PC-9 (cell line): Measurements from ENCODE around the gene ERICH2. TPM values are rescaled to one million over a fixed set of nuclear protein-coding genes. Genes with fewer than 3 reads are reported as not detected.
A peak's percentile ranks its signal among the peaks of the same experiment; 100 is the strongest.

ENCODE experiments used
- BruUV-seq: library from RNA; stranded (reverse); fragments of 400-500 nt; replicated peaks from 2 replicates; lab custom pipeline; 2021; lab: Mats Ljungman, UMichigan
- CTCF ChIA-PET: fragments of 300-600 bp; sonication (Branson Sonifier 250); formaldehyde crosslinking; loops from one replicate; lab custom pipeline; 2022; ENCODE audit warnings: antibody characterized with exemption; lab: Charles Lee
- POLR2A ChIA-PET: fragments of 300-600 bp; sonication (Branson Sonifier 250); formaldehyde crosslinking; loops from one replicate; lab custom pipeline; 2022; ENCODE audit warnings: antibody characterized with exemption; ENCODE audit not compliant: unreplicated experiment; lab: Charles Lee
- DNase-seq, 2 experiments: peaks; one replicate each; pipeline versions ENCODE4 v3.0.0 to v3.0.0-alpha.2; 2015 to 2022; ENCODE audit warnings: mixed read lengths in 1 of 2
- H2AFZ ChIP-seq: fragments of 200-600 bp; sonication (generic); 2 replicates; pipeline ENCODE4 v1.8.1; 2017; ENCODE audit warnings: antibody characterized with exemption
- H3F3A ChIP-seq: fragments of 200-600 bp; sonication (generic); 2 replicates; pipeline ENCODE4 v1.8.1; 2017; ENCODE audit warnings: antibody characterized with exemption, mild to moderate bottlenecking, low read depth; ENCODE audit not compliant: insufficient read depth
- H3K27ac ChIP-seq: fragments of 200-600 bp; sonication (generic); 2 replicates; pipeline ENCODE4 v1.6.1; 2016; ENCODE audit warnings: mixed run types
- H3K27me3 ChIP-seq: fragments of 200-600 bp; sonication (generic); 2 replicates; pipeline ENCODE4 v1.6.1; 2016; ENCODE audit warnings: low read depth, mixed run types; ENCODE audit not compliant: insufficient read depth
- H3K36me3 ChIP-seq: fragments of 200-600 bp; sonication (generic); 2 replicates; pipeline ENCODE4 v1.6.1; 2016; ENCODE audit warnings: low read depth, mixed run types
- H3K4me1 ChIP-seq: fragments of 200-600 bp; sonication (generic); replicated peaks from 2 replicates; pipeline ENCODE4 v1.6.1; 2016; ENCODE audit warnings: mixed run types; ENCODE audit not compliant: insufficient read depth
- H3K4me2 ChIP-seq: fragments of 200-600 bp; sonication (generic); 2 replicates; pipeline ENCODE4 v1.6.1; 2017; ENCODE audit warnings: mixed run types
- H3K4me3 ChIP-seq: fragments of 200-600 bp; sonication (generic); 2 replicates; pipeline ENCODE4 v1.6.1; 2016; ENCODE audit warnings: mixed run types
- H3K79me2 ChIP-seq: fragments of 200-600 bp; sonication (generic); 2 replicates; pipeline ENCODE4 v1.6.1; 2017; ENCODE audit warnings: low read depth, mixed run types
- H3K9me2 ChIP-seq: fragments of 200-600 bp; sonication (generic); 2 replicates; pipeline ENCODE4 v1.8.1; 2017; ENCODE audit warnings: mild to moderate bottlenecking; ENCODE audit not compliant: insufficient read depth
- H3K9me3 ChIP-seq: fragments of 200-600 bp; sonication (generic); 2 replicates; pipeline ENCODE4 v1.8.1; 2016; ENCODE audit warnings: low read depth; ENCODE audit not compliant: insufficient read depth
- H4K20me1 ChIP-seq: fragments of 200-600 bp; sonication (generic); 2 replicates; pipeline ENCODE4 v1.8.1; 2017; ENCODE audit not compliant: insufficient read depth
- CTCF ChIP-seq: fragments of 200-600 bp; sonication (generic); conservative IDR thresholded peaks from 2 replicates; pipeline ENCODE4 v1.6.1; 2017; ENCODE audit warnings: mixed run types, antibody characterized with exemption, mild to moderate bottlenecking, moderate library complexity
- EZH2 ChIP-seq: fragments of 200-600 bp; sonication (generic); IDR thresholded peaks from 2 replicates; pipeline ENCODE4 v1.8.0; 2017; ENCODE audit warnings: antibody characterized with exemption, low read depth
- intact Hi-C: fragments of 100-400 bp; cut with micrococcal nuclease; formaldehyde crosslinking; loops from one replicate; pipeline ENCODE4 v1.10.0; 2022; ENCODE audit not compliant: unreplicated experiment
- total RNA-seq: library from RNA; stranded (reverse); gene quantifications from 2 replicates; pipeline ENCODE4 v1.2.3, GENCODE V29; 2021

The ERICH2 gene
- total RNA-seq, 1 experiment from 2014 or later, result 2.0 TPM

GRCh38 chr2:170815746-170816503 lies 45.7 kb downstream of the ERICH2 start:
- BruUV-seq, result no TSS peak
- DNase-seq, result peak; percentile 42 to 66
- Histone ChIP-seq H3K36me3 (no peaks in the 10 kb centered on the region), H3K9me3 (no peaks in the 10 kb centered on the region), H3K79me2 (no peaks in the 10 kb centered on the region), H3K27ac (no peak overlapping the region), H2AFZ (peak overlapping the region; percentile 76), H4K20me1 (no peaks in the 10 kb centered on the region), H3K27me3 (no peaks in the 10 kb centered on the region), H3K4me3 (peak overlapping the region; percentile 65), H3K4me2 (peak overlapping the region; percentile 86), H3K4me1 (no peaks in the 10 kb centered on the region), H3K9me2 (no peaks in the 10 kb centered on the region), H3F3A (no peaks in the 10 kb centered on the region)
- ChIA-PET POLR2A (interaction anchor here (0.6 to 0.7 kb wide), 4 partner anchors 446 to 1107 kb away, joined by 3 to 7 read pairs (median 4); no protein-coding TSS in a partner anchor), CTCF (interaction anchor here (0.6 to 1.2 kb wide), 4 partner anchors 81 to 445 kb away, joined by 3 to 6 read pairs (median 4); no protein-coding TSS in a partner anchor)
- peak; percentile 82 for TF ChIP-seq CTCF
- no peak for TF ChIP-seq EZH2
- intact Hi-C loops, result loop anchor here (1.0 to 10.0 kb wide), 4 partner anchors 57 to 492 kb away; partner anchors contain the start of gene GORASP2

GRCh38 chr2:170816504-170817092 lies 46.4 kb downstream of the ERICH2 start, which contains the start of gene GAD1:
Gene GAD1, plus strand, starts transcription at chr2:170816887. Its CDS starts 1,705 bp downstream, at chr2:170818592.
- no peaks in the 10 kb centered on the region for H3K9me3 ChIP-seq
- no peak for TF ChIP-seq EZH2
- no peaks in the 10 kb centered on the region for H3F3A ChIP-seq
- H3K27me3 ChIP-seq, result no peaks in the 10 kb centered on the region
- H3K79me2 ChIP-seq, result no peaks in the 10 kb centered on the region
- intact Hi-C loops, result loop anchor here (1.0 to 10.0 kb wide), 3 partner anchors 57 to 232 kb away; partner anchors contain the start of gene GORASP2
- BruUV-seq, result no TSS peak
- no peaks in the 10 kb centered on the region for H3K36me3 ChIP-seq
- no peak within 1 kb of the TSS for H3K27ac ChIP-seq
- ChIA-PET CTCF (interaction anchor here (0.5 to 0.7 kb wide), 7 partner anchors 57 to 1364 kb away, joined by 3 to 11 read pairs (median 4); no protein-coding TSS in a partner anchor), POLR2A (interaction anchor here (0.6 to 0.7 kb wide), 5 partner anchors 19 to 1106 kb away, joined by 3 to 7 read pairs (median 3); no protein-coding TSS in a partner anchor)
- peak within 1 kb of the TSS; percentile 65 for H3K4me3 ChIP-seq
- no peaks in the 10 kb centered on the region for H3K9me2 ChIP-seq
- H3K4me2 ChIP-seq, result peak within 1 kb of the TSS; percentile 86
- H3K4me1 ChIP-seq, result no peaks in the 10 kb centered on the region
- peak within 1 kb of the TSS; percentile 76 for H2AFZ ChIP-seq
- peak; percentile 68 to 73 for DNase-seq
- no peaks in the 10 kb centered on the region for H4K20me1 ChIP-seq

GRCh38 chr2:170817093-170818035 lies 47.2 kb downstream of the ERICH2 start:
- no peaks in the 10 kb centered on the region for H3K9me2 ChIP-seq

More at GRCh38 chr2:170817093-170818035, 47.2 kb downstream of the ERICH2 start:
- H4K20me1 ChIP-seq, result no peaks in the 10 kb centered on the region
- peak overlapping the region; percentile 76 for H2AFZ ChIP-seq
- POLR2A ChIA-PET, result interaction anchor here (0.6 to 0.7 kb wide), 3 partner anchors 18 to 447 kb away, joined by 3 to 7 read pairs (median 3); no protein-coding TSS in a partner anchor
- CTCF ChIA-PET, result interaction anchor here (0.5 to 0.7 kb wide), 8 partner anchors 55 to 1365 kb away, joined by 4 to 11 read pairs (median 4); no protein-coding TSS in a partner anchor
- peak overlapping the region; percentile 86 for H3K4me2 ChIP-seq
- no peaks in the 10 kb centered on the region for H3K79me2 ChIP-seq
- TF ChIP-seq CTCF, result no peak
- no peak for TF ChIP-seq EZH2
- H3K36me3 ChIP-seq, result no peaks in the 10 kb centered on the region
- DNase-seq, result peak in 1 of 2 experiments; percentile 25
- H3K4me1 ChIP-seq, result no peaks in the 10 kb centered on the region
- no peak overlapping the region for H3K27ac ChIP-seq
- intact Hi-C loops, result loop anchor here (2.0 to 10.0 kb wide), 2 partner anchors 111 to 233 kb away; partner anchors contain the start of gene GORASP2
- no peaks in the 10 kb centered on the region for H3F3A ChIP-seq
- BruUV-seq, result TSS peak; percentile 53
- no peaks in the 10 kb centered on the region for H3K9me3 ChIP-seq
- H3K4me3 ChIP-seq, result peak overlapping the region; percentile 65
- no peaks in the 10 kb centered on the region for H3K27me3 ChIP-seq
